Stimulated activated CD8-positive, alpha-beta memory T cell treated with anti-CD3 and anti-CD28 coated beads, Interleukin-12 subunit alpha, Interleukin-12 subunit beta, amount 100 ng/mL, for 24 hours (primary cell): ENCODE measurements around the gene GPATCH2.
"Not testable (repeated sequence)": the region's sequence is repeated elsewhere in the genome, so short reads cannot be mapped to it uniquely, and the experiment has no call there.

ENCODE experiments used
- DNase-seq: peaks from one replicate; pipeline ENCODE4 v3.0.0-alpha.2; 2020; ENCODE audit errors: extremely low read depth

GPATCH2 gene

DNA sequence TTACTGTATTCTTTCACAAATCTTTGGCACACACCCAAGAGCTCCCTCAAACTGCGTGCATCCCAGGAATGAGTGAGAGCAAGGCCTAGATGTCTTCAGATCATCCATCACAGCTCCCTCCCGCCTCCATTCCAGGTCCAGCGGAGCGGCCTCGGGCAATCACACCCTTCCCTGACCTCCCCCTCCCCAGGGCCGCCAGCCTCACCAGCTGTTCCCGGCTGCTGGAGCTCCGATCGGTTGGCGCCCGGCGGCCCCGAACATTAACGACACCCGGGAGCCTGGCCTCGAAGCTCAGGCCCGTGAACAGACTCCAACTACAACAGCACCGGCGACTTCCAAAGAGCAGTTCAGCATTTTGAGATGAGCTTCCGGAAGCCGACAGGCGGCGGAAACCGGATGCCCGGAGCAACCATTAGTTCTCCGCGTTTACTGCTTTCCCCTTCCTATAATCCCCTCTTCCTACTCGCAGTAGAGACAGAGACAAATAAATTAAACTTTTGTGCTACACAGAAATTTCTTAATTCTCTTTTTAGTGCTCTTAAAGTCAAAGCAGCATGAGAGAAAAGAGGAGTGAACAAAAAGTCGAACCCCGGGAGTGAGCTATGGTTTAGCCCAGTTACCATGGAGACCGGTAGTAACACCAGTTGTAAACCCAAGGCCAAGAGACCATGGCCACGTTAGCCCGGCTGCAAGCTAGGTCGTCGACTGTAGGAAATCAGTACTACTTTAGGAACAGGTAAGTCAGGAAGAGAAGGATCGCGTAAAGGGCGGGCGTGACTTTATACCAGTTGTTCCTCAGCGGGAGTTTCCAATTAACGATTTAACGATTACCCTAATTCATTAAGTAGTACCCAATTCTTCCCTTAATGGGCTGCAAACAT, at the start of gene GPATCH2, which contains the start of gene SPATA17:
Gene GPATCH2, minus strand, starts transcription at position 380 of the 881 bp plus-strand sequence. Its CDS starts 119 bp downstream, at position 261.
Gene SPATA17, plus strand, starts transcription at position 634 of the 881 bp plus-strand sequence. Its CDS starts 35 bp downstream, at position 669.
- DNase-seq, result peak; percentile 47

DNA sequence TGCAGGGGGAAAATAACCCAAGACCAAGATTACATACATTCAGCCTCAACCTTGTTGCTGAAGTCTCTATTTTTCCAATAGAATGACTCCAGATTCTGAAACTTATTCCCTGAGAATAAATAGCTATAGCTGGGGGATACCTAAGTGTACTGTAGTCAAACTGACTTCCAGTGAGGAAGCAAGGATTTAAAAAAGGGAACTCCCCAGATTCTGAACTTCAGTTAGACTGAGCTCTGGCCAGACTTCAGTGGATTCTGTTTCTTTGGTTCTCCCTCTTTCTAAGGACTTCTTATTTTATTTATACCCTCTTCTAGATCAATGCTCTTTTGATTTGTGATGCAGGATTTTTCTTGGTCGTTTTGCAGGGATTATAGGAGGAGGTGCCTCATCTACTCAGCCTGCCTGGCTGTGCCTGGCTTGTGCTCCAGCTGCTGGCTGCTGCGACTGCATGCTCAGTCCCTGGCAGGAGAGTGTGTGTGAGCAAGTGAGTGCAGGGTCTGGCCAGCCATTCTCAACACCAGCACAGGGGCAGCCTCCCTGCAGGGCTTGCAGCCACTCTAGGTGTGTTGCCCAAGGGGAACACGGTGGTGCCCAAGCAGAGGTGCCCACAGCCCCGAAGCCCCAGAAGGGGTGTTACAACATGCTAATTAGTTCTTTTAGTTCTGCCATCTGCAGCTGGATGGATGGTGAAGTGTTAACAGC, 43.3 kb upstream of the GPATCH2 start:
- no peak for DNase-seq

DNA sequence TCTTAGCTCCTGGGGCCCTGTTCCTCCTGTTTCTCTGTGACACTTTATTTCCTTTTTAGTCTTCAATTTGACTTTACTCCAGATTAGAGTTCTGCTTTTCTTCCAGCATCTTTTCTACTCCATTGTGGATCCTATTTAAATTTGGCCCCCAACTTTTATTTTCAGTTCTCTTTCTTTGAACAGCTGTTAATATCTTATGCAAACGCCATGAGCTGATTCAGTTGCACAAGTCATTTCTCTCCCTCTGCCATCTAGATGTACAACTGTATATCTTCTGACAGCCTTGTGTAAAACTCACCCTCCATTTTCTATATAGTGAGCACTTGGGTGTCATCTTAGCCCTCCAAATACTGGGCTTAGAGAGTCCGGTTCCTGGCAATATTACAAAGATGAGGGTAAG, 42.5 kb upstream of the GPATCH2 start:
- DNase-seq, result no peak

DNA sequence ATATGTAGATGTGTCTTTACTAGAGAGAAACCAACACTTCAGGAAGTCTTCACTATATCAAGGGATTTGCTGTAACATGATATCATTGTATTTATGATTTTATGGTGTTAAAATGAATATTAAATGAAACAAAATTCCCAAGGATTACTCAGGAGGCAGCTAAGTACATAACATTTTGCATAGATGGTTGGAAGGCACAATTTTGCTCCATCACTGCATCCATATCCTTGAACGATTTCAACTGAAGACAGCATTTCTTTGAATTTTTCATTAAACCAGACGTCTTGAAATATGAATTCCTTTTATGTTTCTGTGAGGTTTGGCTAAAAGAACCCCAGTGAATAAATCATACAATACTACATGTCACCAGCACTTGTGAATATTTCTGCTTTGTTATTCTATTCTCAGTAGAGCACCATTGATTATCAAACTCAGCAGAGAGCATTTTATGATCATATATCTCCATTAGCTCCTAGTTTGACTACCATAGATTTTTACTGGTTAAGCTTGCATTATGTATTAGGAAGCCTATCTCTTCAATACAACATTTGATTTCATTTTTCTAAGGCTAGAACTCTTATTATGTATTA, 37.6 kb upstream of the GPATCH2 start:
- DNase-seq, result no peak

DNA sequence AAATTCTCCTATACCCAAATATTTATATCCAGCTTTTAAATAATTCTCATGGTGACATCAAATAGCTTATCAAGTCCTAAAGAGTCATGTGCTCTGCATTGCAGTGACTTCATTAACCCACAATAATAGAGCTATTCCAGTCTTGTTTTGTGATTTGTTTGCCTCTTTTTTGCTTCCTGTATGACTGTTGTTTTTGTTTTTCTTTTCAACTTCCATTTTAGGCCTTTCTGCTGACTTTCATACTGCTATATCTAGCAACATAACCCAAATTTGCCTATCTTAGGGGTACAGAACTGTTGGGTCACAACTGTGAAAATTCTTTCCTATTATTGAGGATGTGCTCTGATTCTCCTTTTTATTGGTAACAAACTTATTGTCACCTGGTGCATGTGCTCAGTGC, 30.5 kb upstream of the GPATCH2 start:
- DNase-seq, result no peak

DNA sequence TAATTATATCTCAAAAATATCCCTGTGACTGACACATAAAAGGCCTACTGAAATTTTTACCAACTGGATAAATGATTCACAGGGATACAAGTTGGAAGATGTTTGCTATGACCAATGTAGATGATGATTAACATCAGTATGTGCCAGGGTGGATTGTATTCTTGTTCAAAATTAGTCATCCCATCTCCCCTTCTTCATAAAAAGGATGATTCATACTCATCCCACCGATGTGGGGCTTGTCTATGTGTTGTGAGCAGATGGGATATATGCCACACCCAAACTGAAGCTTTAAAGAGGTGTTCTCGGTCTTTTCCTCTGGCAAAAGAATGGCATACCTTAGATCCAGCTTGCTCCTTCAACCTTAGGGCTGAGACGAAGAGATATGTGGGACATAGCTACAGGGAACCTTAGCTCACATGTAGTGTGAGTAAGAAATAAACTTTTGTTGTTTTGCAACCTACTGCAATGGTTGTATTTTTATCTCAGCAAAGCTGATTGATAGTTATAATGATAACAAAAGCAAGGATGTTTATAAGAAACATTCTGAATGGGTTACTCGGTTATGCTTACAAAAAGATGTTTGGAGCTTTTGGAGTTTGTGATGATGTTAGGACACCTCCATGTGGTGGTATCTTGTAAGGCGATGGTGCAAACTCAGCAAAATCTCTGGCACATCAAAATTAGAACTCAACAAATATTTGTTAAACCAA, 29.6 kb upstream of the GPATCH2 start:
- no peak for DNase-seq

DNA sequence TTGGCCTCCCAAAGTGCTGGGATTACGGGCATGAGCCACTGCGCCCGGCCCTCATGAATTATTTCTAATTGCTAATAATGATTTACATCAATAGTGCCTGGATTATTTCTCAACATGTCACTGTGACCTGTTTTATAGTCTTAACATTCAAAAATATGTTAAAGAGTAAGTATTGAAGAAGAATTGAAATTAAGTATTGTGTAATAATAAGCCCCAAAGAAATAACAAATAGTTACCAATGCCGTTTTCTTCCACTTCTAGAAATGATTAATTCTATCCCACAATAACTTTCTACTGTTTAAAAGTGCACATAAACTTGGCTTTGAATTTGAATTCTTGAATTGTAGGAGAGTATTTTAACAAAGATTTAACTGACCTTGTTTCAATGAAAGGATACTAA, 19.8 kb upstream of the GPATCH2 start:
- DNase-seq, result no peak

DNA sequence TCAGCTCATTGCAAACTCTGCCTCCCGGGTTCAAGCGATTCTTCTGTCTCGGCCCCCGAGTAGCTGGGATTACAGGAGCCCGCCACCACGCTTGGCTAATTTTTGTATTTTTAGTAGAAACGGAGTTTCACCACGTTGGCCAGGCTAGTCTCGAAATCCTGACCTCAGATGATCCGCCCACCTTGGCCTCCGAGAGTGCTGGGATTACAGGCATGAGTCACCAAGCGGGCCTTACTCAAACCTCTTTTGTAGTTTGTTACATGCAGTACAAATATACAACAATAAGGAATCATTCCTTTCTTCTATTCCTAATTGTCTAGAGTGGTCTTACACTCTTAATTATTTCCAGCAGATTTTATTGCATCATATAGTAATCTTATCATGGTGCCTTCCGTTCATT, 16.9 kb upstream of the GPATCH2 start:
- DNase-seq, result no peak

DNA sequence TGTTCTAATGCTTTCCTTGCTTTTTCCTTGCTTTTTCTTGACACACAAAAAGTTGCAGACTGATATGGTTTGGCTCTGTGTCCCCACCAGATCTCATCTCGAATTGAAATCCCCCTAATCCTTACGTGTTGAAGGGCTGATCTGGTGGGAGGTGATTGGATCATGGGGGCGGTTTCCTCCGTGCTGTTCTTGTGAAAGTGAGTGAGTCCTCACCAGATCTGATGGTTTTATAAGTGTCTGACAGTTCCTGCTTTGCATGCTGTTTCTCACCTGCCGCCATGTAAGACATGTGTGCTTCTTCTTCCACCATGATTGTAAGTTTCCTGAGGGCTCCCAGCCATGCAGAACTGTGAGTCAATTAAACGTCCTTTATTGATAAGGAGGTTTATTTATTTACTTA, 11.6 kb upstream of the GPATCH2 start:
- no peak for DNase-seq

DNA sequence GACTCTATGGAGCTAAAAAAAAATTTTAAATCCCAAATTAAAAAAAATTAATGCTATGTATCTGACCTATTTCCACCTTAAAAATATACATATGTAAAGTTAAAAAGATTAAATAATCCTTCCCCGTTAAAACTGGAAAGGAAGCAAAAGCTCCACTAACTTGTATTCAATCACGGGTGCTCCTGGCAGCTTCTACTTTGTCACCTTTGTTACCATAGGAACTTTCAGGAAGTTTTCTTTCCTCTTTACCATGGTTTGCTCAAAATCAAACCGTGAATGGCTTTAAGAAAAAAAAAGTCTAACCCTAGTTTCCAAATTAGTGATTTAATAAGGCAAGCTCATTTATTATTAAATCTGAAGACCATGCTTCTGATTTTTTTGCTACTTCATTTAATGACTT, 3.5 kb downstream of the GPATCH2 start:
- DNase-seq, result no peak

DNA sequence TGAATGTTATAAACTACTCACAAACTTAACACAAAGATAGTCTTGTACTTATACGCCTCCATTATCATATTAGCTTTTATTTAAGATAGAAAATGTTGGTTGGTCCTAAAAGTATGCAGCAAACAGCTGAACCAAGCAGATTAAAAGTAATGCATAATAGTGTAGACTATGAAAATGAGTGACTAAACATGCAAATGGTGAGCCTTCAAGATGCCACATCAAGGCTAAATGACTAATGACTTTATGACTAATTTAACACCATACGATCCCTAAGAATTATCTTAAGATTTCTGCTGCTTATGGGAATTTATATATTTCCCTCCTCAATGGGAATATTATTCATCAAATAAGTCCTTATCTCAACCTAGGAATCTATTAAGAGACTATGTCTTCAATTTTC, 4.6 kb downstream of the GPATCH2 start:
- DNase-seq, result no peak

DNA sequence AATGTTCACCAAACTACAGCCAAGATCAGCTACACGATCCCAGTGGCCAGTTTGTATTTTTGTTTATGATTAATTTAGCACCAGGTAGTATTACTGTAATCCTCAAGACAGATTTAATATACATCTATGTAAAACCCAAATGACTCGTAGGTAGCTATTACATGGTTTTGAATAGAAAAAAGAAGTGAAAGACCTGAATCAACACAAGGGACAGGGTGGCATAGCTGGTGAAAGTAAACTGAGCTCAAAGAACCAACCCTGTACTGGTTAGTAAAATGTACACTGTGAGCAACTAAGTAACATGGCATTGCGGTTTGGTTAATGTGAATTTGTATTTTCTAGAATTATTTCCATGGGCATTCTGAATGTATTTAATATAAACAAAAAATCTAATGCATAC, 8.8 kb downstream of the GPATCH2 start:
- no peak for DNase-seq

DNA sequence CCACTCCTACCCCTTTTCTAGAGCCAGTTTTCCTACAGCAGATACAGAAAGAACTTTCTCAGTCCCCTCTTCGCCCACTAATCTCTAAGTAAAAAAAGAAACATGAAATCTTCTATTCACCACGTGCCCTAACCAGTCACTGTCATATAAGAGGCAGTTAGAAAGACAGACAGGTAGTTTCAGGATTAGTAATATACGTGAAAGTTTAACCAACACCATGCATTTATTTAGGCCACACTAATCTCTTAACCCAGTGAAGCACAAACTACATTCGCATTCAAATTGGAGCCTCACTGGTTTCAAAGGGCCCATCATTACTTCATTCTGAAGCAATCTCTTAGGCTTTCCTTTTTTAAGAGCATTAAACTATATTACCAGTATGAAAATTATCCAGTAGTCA, 10.1 kb downstream of the GPATCH2 start:
- DNase-seq, result no peak

DNA sequence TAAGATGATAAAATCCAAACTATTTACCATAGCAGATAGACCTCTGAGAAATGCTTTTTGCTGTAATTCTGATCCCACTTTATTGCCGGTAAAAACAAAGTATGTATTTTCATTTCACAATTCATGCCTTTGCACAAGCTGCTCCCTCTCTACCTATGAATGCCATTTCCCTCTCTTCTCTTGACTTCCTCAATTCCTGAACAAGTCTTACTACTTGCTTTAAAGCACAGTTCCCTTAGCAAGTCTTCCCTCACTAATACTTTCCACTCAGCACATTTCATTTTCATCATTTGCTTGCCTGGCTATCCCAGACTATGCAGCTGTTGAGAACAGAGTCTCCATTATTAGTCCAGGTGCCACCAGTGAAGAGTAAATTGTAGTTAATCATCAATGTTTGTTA, 13.8 kb downstream of the GPATCH2 start:
- no peak for DNase-seq

DNA sequence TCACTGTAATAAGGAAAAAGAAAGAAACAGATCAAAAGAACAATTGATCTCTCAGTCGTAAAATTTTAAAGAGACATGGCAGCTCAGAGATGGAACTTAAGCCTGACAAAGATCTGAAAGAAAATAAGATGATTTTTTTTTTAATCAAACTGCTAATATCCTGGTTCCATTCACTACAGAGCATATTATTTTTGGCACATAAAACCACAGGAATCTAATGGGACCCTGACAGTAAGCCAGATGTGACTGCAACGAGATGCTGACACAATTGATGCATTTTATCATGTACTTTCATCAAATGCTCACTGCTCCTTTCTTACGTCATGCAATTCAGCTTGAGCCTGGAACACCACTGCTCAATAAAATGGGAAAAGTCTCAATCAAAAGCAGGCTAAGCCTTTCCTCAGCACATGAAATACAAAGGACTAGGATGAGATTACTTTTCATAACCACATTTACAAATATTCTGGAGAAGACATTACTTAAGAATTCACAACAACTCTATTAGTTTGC, 16.6 kb downstream of the GPATCH2 start:
- DNase-seq, result no peak

DNA sequence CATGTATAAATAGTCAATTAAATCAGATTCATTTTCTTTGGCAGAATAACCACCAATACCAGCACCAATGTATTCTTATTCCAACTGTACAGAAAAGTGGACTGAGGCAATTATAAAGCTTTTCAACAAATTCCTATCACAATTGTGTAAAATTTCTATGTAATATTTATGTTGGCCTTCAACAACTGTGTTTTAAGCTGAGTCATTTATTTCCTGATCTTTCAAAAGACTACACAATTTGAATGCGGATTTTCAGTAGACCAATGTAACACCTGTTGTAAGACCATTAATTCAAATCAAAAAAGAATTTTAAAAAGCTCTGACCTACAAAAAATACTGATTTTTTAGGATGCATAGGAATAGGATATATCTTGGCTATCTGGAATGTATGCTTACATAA, 25.5 kb downstream of the GPATCH2 start:
- no peak for DNase-seq

DNA sequence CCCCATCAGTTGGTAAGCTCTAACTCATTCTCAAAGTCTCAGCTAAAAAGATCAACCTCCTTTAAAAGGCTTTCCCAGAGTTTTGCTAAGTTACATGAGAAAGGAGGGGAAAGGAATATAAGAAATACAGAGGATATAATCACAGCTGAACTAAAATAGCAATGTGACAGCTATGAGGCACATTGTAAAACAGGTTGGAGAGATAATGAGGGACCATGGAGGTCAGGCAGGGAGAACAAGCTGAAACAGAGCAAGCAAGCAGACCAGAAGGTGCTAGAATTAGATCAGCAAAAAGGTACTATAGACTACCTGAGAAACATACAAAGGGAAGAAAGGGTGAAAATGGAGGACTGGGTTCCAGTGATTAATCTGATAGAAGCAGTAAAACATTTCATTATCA, 28.5 kb downstream of the GPATCH2 start:
- no peak for DNase-seq

DNA sequence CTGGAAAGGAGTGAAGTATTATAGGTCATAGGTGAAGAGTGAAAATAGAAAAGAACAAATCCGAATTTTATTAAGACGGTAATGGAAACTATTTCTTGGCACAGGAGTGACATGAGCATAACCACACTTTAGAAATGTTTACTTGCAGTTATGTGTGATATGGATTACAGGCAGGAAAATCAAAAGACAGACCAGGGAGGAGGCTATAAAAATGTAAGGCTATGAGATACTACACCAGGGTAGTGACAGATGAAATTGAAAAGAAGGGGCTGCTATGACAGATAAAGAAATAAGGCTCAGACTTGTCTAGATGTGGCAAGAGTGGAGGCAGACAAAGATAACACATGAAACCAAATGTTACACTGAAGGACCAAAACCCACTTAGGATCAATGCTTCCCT, 31.7 kb downstream of the GPATCH2 start:
- no peak for DNase-seq

DNA sequence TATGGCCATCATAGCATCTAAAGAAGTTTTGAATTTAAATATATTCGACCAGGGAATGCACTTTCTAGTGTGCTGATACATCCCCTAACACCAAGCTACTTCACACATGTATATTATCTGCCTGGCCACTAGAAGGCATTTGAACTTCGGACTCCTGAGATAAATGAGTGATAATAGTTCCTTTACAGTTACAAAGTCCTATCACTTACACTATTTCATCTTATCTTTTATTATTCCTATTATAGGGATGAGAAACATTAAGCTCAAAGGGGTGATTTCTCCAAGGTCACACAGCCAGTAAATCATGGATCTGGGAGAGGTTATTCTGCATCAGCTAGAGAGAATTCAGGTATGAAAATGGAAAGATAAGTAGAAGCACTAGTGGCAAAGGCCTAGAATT, 40.3 kb downstream of the GPATCH2 start:
- DNase-seq, result no peak

DNA sequence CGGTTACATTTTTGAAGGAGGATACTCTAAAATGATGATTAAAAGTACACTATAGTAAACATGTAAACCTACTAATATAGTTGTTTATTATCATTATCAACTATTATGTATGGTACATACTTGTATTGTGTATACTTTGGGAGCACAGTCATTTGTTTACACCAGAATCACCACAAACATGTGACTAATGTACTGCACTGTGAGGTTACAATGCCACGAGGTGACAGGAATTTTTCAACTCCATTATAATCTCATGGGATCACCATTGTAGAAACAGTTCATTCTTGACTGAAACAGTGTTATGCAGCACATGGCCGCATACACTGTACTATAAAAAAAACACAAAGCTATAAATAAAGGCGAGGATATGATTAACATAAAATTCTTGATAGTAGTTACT, 44.3 kb downstream of the GPATCH2 start:
- DNase-seq, result no peak

DNA sequence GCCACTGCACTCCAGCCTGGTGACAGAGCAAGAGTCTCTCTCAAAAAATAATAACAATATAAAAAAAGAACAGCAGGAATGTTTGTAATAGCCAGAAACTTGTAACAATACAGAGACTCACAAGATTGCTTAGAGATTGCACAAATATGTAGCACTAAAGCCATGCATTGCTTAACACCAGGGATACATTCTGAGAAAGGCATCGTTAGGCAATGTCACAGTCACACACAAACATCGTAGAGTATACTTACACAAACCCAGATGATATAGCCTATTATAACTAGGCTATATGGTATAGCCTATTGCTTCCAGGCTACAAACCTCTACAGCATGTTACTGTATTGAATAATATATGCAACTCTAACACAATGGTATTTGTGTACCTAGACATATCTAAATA, 45.3 kb downstream of the GPATCH2 start:
- DNase-seq, result no peak

DNA sequence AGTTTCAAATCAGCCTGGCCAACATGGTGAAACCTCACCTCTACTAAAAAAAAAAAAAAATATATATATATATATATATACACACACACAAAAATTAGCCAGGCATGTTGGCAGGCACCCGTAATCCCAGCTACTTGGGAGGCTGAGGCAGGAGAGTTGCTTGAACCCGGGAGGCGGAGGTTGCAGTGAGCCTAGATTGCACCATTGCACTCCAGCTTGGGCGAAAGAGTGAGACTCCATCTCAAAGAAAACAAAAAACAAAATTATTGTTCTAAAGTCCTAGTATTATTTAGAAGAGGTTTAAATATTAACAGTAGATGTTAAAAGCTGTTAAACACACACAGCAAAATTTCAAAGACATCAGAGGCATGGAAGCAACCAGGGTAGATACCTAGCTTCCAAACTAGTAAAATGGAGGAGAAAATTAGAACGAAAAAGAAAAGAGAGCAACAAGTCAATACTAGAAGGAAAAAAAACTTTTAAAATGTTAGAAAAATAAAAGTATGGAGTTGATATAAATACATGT, 46.5 kb downstream of the GPATCH2 start:
- DNase-seq, result not testable (repeated sequence)
